ENCODE measurements around the gene LAMA4.

Gene LAMA4

DNA sequence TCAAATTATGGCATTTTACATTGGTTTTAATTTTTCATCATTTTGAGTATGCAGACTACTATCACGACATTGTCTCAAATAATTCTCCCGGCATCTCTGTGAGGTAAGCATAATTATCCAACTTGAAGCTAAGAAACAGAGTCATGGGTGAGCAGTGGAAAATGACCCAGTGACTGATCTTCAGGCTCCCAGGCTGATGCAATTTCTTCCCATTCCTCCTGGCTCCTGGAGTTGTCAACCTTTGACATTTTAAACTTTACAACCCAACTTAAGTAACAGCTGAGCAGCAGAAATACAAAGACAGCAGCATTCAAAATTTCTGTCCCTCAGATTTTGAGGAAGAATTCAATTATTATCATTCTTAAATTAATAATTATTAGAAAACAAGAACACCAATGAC, 13.7 kb upstream of the LAMA4 start:
- H3K79me2 ChIP-seq (ENCODE audit: insufficient read depth, low read depth), result no peaks in the 10 kb centered on the region
- no peaks in the 10 kb centered on the region for H3K4me1 ChIP-seq (ENCODE audit: low read depth, poor library complexity, severe bottlenecking)
- no peaks in the 10 kb centered on the region for H3K36me3 ChIP-seq (ENCODE audit: insufficient read depth)
- no peaks in the 10 kb centered on the region for H3K27me3 ChIP-seq (ENCODE audit: insufficient read depth, low read depth)
- H3K27ac ChIP-seq, result no peak overlapping the region
- TF ChIP-seq CTCF (conservative IDR thresholded peaks at IDR 0.05; ENCODE audit: low read depth, low read length), result no peak
- no peak overlapping the region for H3K4me2 ChIP-seq
- no peaks in the 10 kb centered on the region for H4K20me1 ChIP-seq (ENCODE audit: insufficient read depth)
- H3K4me3 ChIP-seq (IDR thresholded peaks at IDR 0.05; ENCODE audit: insufficient read depth, low read depth, low read length), result no peak overlapping the region
- H2AFZ ChIP-seq (ENCODE audit: low read depth), result no peak overlapping the region
- H3K9ac ChIP-seq, result no peak overlapping the region

- Histone ChIP-seq H3K79me2 (ENCODE audit: insufficient read depth, low read depth) (no peaks in the 10 kb centered on the region), H3K27me3 (ENCODE audit: insufficient read depth, low read depth) (no peaks in the 10 kb centered on the region), H3K4me3 (IDR thresholded peaks at IDR 0.05; ENCODE audit: insufficient read depth, low read depth, low read length) (no peak overlapping the region), H3K9ac (no peak overlapping the region), H4K20me1 (ENCODE audit: insufficient read depth) (no peaks in the 10 kb centered on the region), H3K27ac (no peak overlapping the region), H2AFZ (ENCODE audit: low read depth) (no peak overlapping the region), H3K4me2 (no peak overlapping the region), H3K36me3 (ENCODE audit: insufficient read depth) (no peaks in the 10 kb centered on the region), H3K4me1 (ENCODE audit: low read depth, poor library complexity, severe bottlenecking) (no peaks in the 10 kb centered on the region)
- no peak for TF ChIP-seq CTCF (conservative IDR thresholded peaks at IDR 0.05; ENCODE audit: low read depth, low read length)
These were observed 12.0 kb upstream of the LAMA4 start for GRCh38 chr6:112266331-112266730.

- H4K20me1 ChIP-seq (ENCODE audit: insufficient read depth), result no peaks in the 10 kb centered on the region
- H3K9ac ChIP-seq, result no peak overlapping the region
- no peaks in the 10 kb centered on the region for H3K27me3 ChIP-seq (ENCODE audit: insufficient read depth, low read depth)
- TF ChIP-seq CTCF (conservative IDR thresholded peaks at IDR 0.05; ENCODE audit: low read depth, low read length), result no peak
- no peak overlapping the region for H3K4me3 ChIP-seq (IDR thresholded peaks at IDR 0.05; ENCODE audit: insufficient read depth, low read depth, low read length)
- H2AFZ ChIP-seq (ENCODE audit: low read depth), result no peak overlapping the region
- H3K36me3 ChIP-seq (ENCODE audit: insufficient read depth), result no peaks in the 10 kb centered on the region
- H3K27ac ChIP-seq, result no peak overlapping the region
- H3K4me2 ChIP-seq, result no peak overlapping the region
- H3K4me1 ChIP-seq (ENCODE audit: low read depth, poor library complexity, severe bottlenecking), result no peaks in the 10 kb centered on the region
- H3K79me2 ChIP-seq (ENCODE audit: insufficient read depth, low read depth), result no peaks in the 10 kb centered on the region
These were observed 4.9 kb upstream of the LAMA4 start for GRCh38 chr6:112259337-112259675.

- Histone ChIP-seq H3K4me3 (IDR thresholded peaks at IDR 0.05; ENCODE audit: insufficient read depth, low read depth, low read length) (no peak overlapping the region), H3K36me3 (ENCODE audit: insufficient read depth) (no peaks in the 10 kb centered on the region), H3K27ac (no peak overlapping the region), H4K20me1 (ENCODE audit: insufficient read depth) (no peaks in the 10 kb centered on the region), H3K79me2 (ENCODE audit: insufficient read depth, low read depth) (no peaks in the 10 kb centered on the region), H2AFZ (ENCODE audit: low read depth) (no peak overlapping the region), H3K4me2 (no peak overlapping the region), H3K4me1 (ENCODE audit: low read depth, poor library complexity, severe bottlenecking) (no peaks in the 10 kb centered on the region), H3K9ac (no peak overlapping the region), H3K27me3 (ENCODE audit: insufficient read depth, low read depth) (no peaks in the 10 kb centered on the region)
- no peak for TF ChIP-seq CTCF (conservative IDR thresholded peaks at IDR 0.05; ENCODE audit: low read depth, low read length)
These were observed 4.4 kb upstream of the LAMA4 start for GRCh38 chr6:112258642-112259336.

Measured in KMS-11 (cell line).